Measurements from ENCODE around the gene PBX1.

DNA sequence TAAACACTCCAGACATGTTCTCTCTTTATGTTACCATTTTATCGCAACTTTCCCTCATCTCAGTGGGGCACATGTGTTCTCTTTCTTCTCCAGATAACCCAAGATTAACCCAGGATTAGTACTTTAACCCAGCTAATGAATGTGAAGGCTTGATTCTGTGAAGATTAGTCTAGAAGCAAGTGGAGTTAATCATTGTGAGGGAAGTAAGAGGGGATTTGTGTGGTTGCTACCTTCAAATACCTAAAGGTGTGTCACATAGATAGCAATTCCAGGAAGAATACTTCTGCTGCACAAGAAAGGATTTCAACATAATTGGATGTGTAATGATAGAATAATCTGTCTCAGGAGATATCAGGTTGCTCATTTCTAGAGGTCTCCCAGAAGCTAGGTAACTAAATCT lies 327.1 kb downstream of the PBX1 start:
- no peak for TF ChIP-seq POLR2A (IDR thresholded peaks at IDR 0.05; ENCODE audit: low read depth, low read length)
- TF ChIP-seq, protein P1, sequence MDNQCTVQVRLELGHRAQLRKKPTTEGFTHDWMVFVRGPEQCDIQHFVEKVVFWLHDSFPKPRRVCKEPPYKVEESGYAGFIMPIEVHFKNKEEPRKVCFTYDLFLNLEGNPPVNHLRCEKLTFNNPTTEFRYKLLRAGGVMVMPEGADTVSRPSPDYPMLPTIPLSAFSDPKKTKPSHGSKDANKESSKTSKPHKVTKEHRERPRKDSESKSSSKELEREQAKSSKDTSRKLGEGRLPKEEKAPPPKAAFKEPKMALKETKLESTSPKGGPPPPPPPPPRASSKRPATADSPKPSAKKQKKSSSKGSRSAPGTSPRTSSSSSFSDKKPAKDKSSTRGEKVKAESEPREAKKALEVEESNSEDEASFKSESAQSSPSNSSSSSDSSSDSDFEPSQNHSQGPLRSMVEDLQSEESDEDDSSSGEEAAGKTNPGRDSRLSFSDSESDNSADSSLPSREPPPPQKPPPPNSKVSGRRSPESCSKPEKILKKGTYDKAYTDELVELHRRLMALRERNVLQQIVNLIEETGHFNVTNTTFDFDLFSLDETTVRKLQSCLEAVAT (IDR thresholded peaks at IDR 0.05) = no peak
- no peak for TF ChIP-seq CTCF (IDR thresholded peaks at IDR 0.05 in 2 of 3, conservative IDR thresholded peaks at IDR 0.05 in 1 of 3; ENCODE audit: control insufficient read depth in 2 of 3, extremely low read depth in 1 of 3, insufficient read depth in 1 of 3, low read depth in 3 of 3, low read length in 3 of 3)
- TF ChIP-seq EP300 (IDR thresholded peaks at IDR 0.05; ENCODE audit: borderline replicate concordance in 1 of 2, control insufficient read depth in 1 of 2, low read depth in 2 of 2, low read length in 2 of 2) = no peak
- TF ChIP-seq TCF3 (IDR thresholded peaks at IDR 0.05; ENCODE audit: borderline replicate concordance, insufficient read depth, low read depth, low read length) = no peak
- no peak for TF ChIP-seq BCL11A (IDR thresholded peaks at IDR 0.05; ENCODE audit: low read depth, low read length)
- no peak for TF ChIP-seq SIN3A (IDR thresholded peaks at IDR 0.05; ENCODE audit: low read depth, low read length)
- TF ChIP-seq MAX (IDR thresholded peaks at IDR 0.05; ENCODE audit: low read depth, low read length) = no peak
- TF ChIP-seq TAF1 (IDR thresholded peaks at IDR 0.05; ENCODE audit: borderline replicate concordance, low read depth, low read length) = no peak
